ENCODE data around the gene ZBED4.
"Not testable (repeated sequence)": the region's sequence is repeated elsewhere in the genome, so short reads cannot be mapped to it uniquely, and the experiment has no call there.

ZBED4 gene

DNA sequence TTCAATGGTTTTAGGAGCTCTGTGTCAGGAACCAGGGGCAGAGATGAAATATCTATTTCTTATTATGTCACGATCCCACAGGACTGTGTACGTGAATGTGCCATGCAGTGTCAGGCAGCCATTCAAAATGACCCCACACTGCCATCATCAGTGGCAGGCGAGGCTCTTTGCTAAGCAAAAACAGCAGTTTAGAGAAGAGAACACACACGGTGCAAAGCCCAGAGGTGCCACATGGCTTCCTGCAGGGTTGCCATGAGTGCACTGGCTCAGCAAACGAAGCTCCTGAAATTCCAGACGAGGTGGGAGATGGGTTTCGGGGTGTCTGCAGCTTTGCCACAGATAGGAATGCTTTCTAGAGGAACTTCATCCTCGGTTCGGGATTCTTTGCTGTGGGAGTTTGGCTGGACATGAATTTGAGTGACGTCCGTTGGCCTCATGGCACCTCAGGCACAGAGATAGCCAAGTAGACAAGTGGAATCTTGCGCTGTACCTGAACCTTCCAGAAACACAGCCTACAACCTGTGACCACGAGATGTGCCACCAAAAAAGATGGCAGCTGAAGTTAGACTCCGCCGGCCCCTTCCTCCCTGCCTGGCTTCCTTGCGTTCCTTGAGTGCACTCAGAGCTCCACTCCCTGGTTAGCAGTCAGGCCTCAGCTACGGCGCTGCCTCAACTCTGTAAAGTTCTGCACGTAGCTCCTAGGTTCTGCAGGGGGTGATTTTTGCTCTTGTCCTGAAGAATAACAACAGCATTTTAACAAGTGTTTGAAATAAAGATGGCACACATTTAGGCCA is 7.8 kb upstream of the ZBED4 start:
- no peaks in the 10 kb centered on the region for H3K9me3 Mint-ChIP-seq
- H3K4me1 Mint-ChIP-seq: peaks cover 9% of the 10 kb centered on the region
- no peaks in the 10 kb centered on the region for H3K27me3 Mint-ChIP-seq
- no peak overlapping the region for H3K4me3 Mint-ChIP-seq
- no peaks in the 10 kb centered on the region for H3K36me3 Mint-ChIP-seq
- H3K27ac Mint-ChIP-seq: peak overlapping the region; percentile 35

DNA sequence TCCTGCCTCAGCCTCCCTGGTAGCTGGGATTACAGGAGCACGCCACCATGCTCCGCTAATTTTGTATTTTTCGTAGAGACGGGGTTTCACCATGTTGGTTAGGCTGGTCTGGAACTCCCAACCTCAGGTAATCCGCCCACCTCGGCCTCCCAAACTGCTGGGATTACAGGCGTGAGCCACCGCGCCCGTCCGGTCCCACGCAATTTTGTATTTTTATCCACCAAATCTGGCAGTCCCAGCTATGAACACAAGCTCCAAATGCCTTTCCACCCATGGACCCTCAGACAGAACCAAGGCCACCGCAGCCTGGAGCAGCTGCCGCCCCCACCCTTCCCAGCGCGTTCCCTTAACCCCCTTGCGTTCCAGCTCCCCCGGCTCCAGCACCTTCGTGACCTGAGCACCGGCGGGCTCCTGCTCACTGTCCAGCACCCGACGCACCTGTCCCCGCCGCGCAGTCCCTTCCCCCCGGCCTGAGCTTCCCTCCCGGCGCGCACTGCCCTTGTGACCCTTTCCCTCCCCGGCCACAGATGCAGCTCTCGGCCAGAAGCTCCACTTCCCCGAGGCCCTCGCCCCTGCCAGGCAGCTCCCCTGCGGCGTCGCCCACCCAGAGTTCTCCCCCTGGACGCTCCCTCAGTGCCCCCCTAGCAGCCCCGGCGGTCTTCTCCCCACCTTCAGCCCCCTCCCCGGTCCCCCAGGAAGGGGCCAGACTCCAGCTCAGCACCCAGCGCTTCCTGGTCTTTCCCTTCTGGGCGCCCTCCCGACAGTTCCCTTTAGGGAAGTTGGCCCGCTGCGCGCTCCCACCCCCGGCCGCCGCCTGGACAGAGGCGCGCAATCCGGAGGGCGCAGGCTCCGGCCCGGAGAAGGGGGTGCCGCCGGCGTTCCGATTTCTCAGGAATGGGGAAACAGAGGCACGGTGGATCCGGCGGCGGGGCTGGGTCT is 5.6 kb upstream of the ZBED4 start:
- no peaks in the 10 kb centered on the region for H3K36me3 Mint-ChIP-seq
- peaks cover 18% of the 10 kb centered on the region for H3K4me1 Mint-ChIP-seq
- no peaks in the 10 kb centered on the region for H3K9me3 Mint-ChIP-seq
- no peaks in the 10 kb centered on the region for H3K27me3 Mint-ChIP-seq
- no peak overlapping the region for H3K27ac Mint-ChIP-seq
- H3K4me3 Mint-ChIP-seq: peak overlapping the region; percentile 55

DNA sequence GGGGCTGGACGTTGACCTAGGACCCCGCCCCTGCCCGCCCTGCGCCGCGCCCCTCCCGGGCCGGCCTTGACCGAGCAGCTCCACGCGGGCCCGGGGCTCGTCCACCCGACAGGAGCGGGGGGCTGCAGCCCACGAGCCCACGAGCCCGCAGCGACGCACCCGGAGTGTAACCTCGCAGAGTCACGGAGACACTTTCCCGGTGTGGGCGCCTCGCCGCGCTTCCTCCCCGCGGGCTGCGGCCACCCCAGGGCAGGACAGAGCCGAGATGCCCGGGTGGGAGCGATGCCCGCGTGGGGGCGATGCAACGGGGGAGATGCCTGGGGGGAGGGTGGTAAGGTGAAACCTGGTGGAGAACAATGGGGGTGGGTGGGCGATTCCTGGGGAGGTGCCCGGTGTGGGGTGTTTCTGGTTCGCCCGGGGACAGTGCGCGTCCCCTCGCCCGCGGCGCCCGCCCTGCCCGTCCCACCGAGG is 4.9 kb upstream of the ZBED4 start:
- no peaks in the 10 kb centered on the region for H3K36me3 Mint-ChIP-seq
- no peak overlapping the region for H3K27ac Mint-ChIP-seq
- peaks cover 18% of the 10 kb centered on the region for H3K4me1 Mint-ChIP-seq
- no peaks in the 10 kb centered on the region for H3K27me3 Mint-ChIP-seq
- H3K9me3 Mint-ChIP-seq: no peaks in the 10 kb centered on the region
- H3K4me3 Mint-ChIP-seq: no peak overlapping the region

DNA sequence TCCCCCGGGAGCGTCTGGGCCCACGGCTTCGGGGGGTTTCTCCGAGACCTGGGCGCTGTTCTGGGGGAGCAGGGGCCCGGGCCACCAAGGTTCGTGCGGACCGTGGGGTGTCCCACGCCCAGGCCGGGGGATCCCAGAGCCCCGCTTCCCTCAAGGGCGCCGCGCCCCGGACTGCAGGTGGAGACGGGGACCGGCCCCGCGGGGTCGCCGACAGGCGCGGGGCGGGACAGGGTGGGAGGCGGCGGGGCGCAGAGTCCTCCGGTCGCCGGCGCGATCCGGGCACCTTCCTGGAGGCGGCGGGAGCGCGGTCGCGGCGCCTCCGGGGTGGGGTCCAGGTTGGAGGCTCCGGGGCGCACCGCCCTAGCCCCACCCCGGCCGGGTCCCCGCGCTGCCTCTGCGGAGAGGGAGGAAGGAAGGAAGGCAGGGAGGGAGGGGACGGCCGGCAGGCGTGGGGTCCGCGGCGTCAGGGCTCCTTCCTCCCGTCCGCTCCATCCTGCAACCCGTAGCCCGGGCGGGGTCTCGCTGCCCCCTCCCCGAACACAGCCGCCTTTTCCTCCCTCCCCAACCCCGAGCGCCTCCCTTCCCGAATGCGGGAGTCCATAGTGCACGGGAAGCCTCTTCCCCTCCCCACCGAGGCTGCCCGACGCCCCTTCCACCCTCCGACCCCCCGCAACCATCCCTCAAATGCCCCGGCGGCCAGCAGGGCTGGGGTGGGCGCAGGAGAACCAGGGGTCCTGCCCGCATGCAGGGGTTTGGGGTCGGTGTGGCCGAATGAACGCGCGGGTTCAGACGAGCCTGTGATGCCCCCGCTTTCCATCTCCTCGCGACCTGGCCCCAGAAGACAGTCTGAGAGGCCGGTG is 4.3 kb upstream of the ZBED4 start:
- H3K9me3 Mint-ChIP-seq: no peaks in the 10 kb centered on the region
- H3K4me1 Mint-ChIP-seq: peaks cover 19% of the 10 kb centered on the region
- no peak overlapping the region for H3K27ac Mint-ChIP-seq
- H3K27me3 Mint-ChIP-seq: no peaks in the 10 kb centered on the region
- H3K4me3 Mint-ChIP-seq: peak overlapping the region; percentile 33
- H3K36me3 Mint-ChIP-seq: no peaks in the 10 kb centered on the region

DNA sequence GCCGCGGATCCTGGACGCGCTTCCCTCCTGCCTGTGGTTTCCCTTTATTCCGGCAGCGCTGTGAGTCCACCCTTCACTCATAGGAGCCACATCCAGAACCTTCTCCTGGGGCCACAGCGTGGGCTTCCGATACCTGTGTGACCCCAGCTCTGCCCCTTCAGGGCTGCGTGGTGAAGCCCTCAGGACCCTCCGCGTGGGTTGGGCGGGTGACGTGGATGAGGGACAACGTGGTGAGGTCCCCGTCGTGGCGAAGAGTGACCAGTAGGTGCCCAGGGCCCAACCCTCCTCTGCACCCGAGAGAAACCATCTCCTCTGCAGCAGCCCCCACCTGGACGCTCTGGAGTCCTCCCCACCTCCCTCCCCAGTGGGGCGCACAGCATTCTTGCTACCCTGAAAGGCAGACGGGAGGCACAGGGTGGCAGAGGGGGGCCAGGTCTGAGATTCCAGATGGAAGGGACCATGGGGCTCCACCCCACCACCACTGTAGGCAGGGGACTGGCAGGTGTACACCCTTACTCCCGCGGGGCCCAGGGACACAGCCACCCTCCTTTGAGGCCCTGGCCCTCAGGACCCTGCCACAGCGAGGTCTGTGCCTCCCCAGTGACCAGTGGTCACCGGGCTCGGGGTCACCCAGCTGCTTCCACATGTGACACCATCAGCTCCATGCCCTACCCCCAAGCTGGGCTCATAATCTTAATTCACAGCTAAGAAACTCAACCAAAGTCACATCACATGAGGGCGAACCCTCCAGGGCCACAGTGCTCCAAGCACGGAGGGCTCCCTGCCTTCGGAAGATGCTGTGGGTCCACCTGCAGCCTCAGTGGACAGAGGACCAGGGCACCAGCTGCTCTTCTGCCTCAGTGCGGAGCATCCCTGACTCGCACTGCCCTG is 3.4 kb upstream of the ZBED4 start:
- Mint-ChIP-seq H3K27ac (peak overlapping the region; percentile 17), H3K27me3 (no peaks in the 10 kb centered on the region), H3K9me3 (no peaks in the 10 kb centered on the region), H3K4me1 (peaks cover 27% of the 10 kb centered on the region), H3K36me3 (no peaks in the 10 kb centered on the region), H3K4me3 (peak overlapping the region; percentile 66)

DNA sequence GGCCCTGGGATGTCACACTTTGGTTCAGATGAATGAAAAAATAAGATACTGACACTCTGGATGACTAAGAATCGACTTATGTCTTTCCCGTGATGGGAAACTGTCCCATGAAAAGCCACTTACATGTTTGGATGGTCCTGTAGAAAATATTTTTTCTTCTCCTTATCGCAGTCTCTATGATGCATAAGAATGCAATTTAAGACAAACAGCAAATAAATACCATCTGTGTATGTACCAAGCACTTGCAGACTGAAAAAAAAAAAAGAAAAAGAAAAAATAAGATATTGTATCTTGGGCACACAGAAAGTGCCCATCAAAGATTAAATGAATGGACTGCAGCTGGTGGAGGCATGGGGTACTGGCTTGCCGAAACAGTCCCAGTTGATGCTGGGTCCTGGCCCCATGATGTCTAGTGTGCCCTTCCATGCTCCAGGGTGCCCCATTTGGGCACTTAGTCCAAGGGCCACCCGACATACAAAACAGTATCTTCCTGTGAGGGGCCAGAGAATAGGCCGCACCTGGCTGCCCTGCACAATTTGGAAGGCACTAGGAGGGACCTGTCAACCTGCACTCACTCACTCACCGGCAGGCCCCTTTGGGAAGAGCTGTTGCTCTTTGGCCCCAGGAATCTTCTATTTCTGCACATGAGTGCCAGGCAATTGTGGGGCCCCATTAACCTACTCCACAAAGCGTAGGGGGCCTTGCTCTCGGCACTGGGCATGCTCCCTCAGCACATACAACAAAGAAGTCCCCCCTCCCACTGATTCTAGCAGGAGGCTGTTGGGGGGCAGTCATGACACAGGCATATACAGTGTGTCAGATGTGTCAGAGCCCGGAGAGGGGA is 2.5 kb upstream of the ZBED4 start:
- no peaks in the 10 kb centered on the region for H3K36me3 Mint-ChIP-seq

DNA sequence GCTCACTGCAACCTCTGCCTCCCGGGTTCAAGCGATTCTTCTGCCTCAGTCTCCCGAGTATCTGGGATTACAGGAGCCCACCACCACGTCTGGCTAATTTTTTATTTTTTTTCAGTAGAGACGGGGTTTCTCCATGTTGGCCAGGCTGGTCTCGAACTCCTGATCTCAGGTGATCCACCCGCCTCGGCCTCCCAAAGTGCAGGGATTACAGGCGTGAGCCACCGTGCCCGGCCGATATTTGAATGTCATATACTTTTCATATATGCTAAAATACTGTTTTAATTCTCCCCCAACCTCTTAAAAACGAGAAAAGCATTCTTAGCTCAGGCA is 1.1 kb upstream of the ZBED4 start:
- Mint-ChIP-seq H3K27ac (peak overlapping the region; percentile 59), H3K4me3 (peak overlapping the region; percentile 76), H3K4me1 (peaks cover 40% of the 10 kb centered on the region)
- H3K36me3 Mint-ChIP-seq, H3K27me3 Mint-ChIP-seq, H3K9me3 Mint-ChIP-seq: not testable (repeated sequence)

More for the DNA sequence above, 2.5 kb upstream of the ZBED4 start:
- H3K27me3 Mint-ChIP-seq: no peaks in the 10 kb centered on the region
- peaks cover 36% of the 10 kb centered on the region for H3K4me1 Mint-ChIP-seq
- peak overlapping the region; percentile 39 for H3K27ac Mint-ChIP-seq
- peak overlapping the region; percentile 66 for H3K4me3 Mint-ChIP-seq
- H3K9me3 Mint-ChIP-seq: no peaks in the 10 kb centered on the region

DNA sequence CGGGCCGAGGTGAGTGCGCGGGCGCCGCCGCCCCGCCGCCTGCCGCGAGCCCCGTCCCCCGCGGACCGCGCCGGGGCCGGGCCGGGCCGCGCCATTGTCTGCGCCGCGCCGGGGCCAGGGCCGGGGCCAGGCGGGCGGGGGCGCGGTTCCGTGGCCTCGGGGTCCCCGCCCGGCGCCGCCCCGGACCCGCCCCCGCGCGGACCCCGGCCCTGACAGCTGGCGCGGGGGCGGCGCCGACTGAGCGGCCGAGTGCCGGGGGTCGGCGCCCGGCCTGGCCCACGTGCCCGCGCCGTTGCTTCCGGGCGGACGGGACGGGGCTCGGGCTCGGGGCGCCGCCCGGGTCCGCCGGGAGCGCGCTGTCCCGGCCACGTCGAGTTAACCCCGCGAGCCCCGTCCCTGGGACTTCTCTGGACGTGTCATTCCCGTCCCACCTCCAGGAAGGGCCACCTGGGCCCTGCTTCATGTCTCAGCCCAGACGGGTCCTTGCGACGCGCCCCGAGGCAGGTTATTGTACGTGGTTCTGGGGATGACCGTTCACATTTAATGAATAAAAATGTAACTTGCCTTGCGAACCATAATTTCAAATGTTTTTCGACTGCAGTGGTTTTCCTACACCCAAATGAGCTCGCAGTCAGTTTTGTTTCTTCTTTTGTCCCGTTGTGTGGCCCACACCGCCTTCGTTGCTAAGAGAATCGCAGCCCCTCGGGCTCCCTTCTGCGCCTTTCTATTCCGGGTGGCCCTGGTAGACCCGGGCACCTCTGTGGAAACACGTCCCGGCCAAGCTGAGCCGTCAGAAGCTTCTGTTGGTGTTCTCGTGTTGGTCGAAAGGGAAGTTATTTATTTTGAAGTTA is 562 bp downstream of the ZBED4 start:
- Mint-ChIP-seq H3K9me3 (no peaks in the 10 kb centered on the region), H3K27me3 (no peaks in the 10 kb centered on the region), H3K4me1 (peaks cover 54% of the 10 kb centered on the region), H3K4me3 (peak overlapping the region; percentile 96), H3K36me3 (peaks cover 3% of the 10 kb centered on the region), H3K27ac (peak overlapping the region; percentile 95)

DNA sequence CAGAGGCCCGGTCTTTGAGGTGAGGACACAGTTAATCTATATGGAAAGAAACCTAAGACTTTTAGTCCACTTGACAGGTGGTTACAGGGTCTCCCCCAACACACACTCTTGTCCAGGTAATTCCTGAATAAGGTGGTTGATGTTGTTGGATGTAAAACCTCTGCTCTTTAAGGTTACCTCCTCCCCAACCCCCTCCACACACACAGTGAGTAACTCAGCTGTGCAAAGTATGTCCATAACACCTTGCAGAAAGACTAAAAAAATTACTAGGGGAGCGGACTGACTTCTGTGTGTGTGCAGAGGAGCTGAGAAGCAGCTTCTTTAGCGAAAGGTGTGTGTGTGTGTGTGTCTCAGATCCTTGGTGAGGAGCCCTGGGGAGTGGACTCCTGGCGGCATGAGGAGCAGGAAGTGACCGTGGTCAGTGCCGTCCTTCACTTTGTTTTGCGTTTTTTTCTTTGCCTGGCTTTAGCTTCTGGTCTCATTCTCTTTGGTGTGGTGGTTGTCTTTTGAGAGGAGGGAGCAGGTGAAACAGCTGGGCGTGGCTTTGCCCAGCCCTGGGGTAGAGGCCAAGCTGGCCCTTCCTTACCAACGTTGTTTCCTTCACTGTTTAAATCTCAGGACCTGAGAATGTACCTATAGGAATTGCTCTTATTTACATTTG is 1.7 kb downstream of the ZBED4 start:
- Mint-ChIP-seq H3K9me3 (no peaks in the 10 kb centered on the region), H3K27ac (peak overlapping the region; percentile 48), H3K4me3 (peak overlapping the region; percentile 96), H3K27me3 (no peaks in the 10 kb centered on the region), H3K4me1 (peaks cover 56% of the 10 kb centered on the region), H3K36me3 (peaks cover 3% of the 10 kb centered on the region)

DNA sequence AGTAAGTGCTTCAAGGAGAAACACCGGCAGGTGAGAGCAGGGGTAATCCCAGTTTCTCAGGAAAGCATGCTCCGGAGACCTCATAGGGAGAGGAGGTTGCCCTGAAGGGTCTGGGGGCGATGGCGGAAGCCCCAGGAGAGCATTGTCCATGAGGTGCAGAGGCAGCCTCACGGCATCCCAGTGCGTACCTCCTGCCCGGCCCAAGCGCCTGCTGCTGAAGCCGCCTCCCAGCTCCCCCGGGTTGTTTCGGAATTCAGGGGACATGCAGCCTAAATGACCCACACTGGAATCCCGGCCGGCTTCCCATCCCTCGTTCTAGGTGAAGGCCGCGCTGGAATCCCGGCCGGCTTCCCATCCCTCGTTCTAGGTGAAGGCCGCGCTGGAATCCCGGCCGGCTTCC is 2.7 kb downstream of the ZBED4 start:
- H3K4me3 Mint-ChIP-seq: no peak overlapping the region
- no peak overlapping the region for H3K27ac Mint-ChIP-seq
- H3K9me3 Mint-ChIP-seq: no peaks in the 10 kb centered on the region
- H3K4me1 Mint-ChIP-seq: peaks cover 55% of the 10 kb centered on the region
- H3K36me3 Mint-ChIP-seq: peaks cover 3% of the 10 kb centered on the region
- H3K27me3 Mint-ChIP-seq: no peaks in the 10 kb centered on the region

DNA sequence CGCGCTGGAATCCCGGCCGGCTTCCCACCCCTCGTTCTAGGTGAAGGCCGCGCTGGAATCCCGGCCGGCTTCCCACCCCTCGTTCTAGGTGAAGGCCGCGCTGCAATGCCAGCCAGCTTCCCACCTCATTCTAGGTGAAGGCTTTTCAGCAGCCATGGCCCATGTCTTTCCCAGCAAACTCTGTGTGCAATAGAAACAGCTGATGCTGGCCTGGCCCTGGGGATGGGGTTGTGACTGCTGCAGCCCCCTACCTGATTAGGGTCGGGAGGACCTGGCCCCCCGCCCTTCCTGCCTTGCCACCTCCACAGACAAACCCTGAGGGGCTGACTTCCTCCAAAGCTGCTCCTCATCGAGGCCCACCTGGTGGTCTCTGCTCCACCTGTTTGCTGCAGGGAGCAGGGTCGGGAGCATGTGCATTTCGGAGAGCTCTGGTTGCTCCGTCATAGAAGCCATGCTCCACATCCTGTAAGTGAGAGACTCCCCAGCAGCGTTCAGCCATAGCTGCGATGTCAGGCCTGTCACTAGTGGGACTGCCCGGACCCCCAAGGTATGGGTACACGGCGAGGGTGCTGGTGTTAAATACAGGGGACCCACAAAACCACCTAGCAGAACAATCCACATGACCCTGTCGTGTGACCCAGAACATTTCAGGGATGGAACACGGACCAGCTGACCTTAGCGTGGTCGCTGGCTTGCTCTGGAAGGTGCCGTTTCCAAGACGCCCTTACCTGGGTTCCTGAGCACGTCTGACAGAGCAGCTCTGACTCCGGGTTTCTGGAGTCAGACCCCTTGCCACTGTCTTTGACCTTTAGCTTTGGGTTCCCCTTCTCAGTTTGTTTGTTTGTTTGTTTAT is 3.3 kb downstream of the ZBED4 start:
- H3K36me3 Mint-ChIP-seq: peaks cover 3% of the 10 kb centered on the region
- H3K9me3 Mint-ChIP-seq: no peaks in the 10 kb centered on the region
- H3K27ac Mint-ChIP-seq: no peak overlapping the region
- no peaks in the 10 kb centered on the region for H3K27me3 Mint-ChIP-seq
- H3K4me3 Mint-ChIP-seq: no peak overlapping the region
- H3K4me1 Mint-ChIP-seq: peaks cover 55% of the 10 kb centered on the region

DNA sequence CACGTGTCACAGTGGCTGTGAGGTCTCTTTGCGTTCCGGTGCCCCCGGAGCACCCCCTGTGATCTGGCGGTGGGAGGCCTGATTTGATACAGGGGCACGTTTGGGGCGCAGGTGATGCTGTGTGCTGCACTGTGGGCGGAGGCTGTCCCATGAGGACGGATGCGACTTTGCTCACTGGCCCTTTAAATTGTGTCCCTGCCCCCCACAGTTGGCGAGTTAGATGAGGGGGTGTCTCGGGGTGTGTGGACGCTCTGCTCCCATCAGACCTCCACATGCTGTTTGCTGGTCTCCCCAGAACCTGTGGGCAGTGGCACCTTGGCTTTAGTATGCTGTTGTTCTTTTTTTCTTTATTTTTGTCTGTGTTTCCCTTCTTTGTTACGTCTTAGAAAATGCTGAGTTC is 5.2 kb downstream of the ZBED4 start:
- peak overlapping the region; percentile 46 for H3K27ac Mint-ChIP-seq
- no peaks in the 10 kb centered on the region for H3K9me3 Mint-ChIP-seq
- H3K27me3 Mint-ChIP-seq: no peaks in the 10 kb centered on the region
- peaks cover 65% of the 10 kb centered on the region for H3K4me1 Mint-ChIP-seq
- peaks cover 3% of the 10 kb centered on the region for H3K36me3 Mint-ChIP-seq
- H3K4me3 Mint-ChIP-seq: no peak overlapping the region

Data from activated naive CD4-positive, alpha-beta T cell treated with anti-CD3 and anti-CD28 coated beads, Interleukin-2, amount 50 U/mL, for 24 hours (primary cell).